Fibroblast of lung (primary cell): ENCODE measurements around the gene VGLL4. TPM values are rescaled to one million over a fixed set of nuclear protein-coding genes. Genes with fewer than 3 reads are reported as not detected.
"Not testable (repeated sequence)": the region's sequence is repeated elsewhere in the genome, so short reads cannot be mapped to it uniquely, and the experiment has no call there.

Source experiments
- DNase-seq, 2 donors: peaks; one replicate each; pipeline versions ENCODE4 v3.0.0 to v3.0.0-alpha.2; 2010; ENCODE audit warnings: low read depth in 2 of 2
- H2AFZ ChIP-seq: 2 replicates; pipeline ENCODE4 v1.5.1; 2012; ENCODE audit warnings: low read length, control low read depth, inconsistent platforms
- H3K27ac ChIP-seq: 2 replicates; pipeline ENCODE4 v1.5.1; 2011; ENCODE audit warnings: low read length, control low read depth; ENCODE audit not compliant: insufficient read depth
- H3K27me3 ChIP-seq: 2 replicates; pipeline ENCODE4 v1.5.1; 2011; ENCODE audit warnings: mild to moderate bottlenecking, low read length; ENCODE audit not compliant: control insufficient read depth, insufficient read depth
- H3K36me3 ChIP-seq: 2 replicates; pipeline ENCODE4 v1.5.1; 2011; ENCODE audit warnings: low read length; ENCODE audit not compliant: control insufficient read depth, insufficient read depth
- H3K4me1 ChIP-seq: 2 replicates; pipeline ENCODE4 v1.5.1; 2011; ENCODE audit warnings: low read length; ENCODE audit not compliant: control insufficient read depth, insufficient read depth; ENCODE audit errors: extremely low read depth
- H3K4me2 ChIP-seq: 2 replicates; pipeline ENCODE4 v1.5.1; 2011; ENCODE audit warnings: low read length, control low read depth; ENCODE audit not compliant: insufficient read depth; ENCODE audit errors: extremely low read depth
- H3K4me3 ChIP-seq, 4 experiments: fragments of 200-600 bp in 1 of 4; sonication (generic) in 1 of 4; replicated peaks in 1 of 4; 2 replicates each; pipeline ENCODE4 v1.5.1; 2011 to 2016; ENCODE audit warnings: low read length in 4 of 4, low read depth in 3 of 4, mild to moderate bottlenecking in 3 of 4, control low read depth in 2 of 4, inconsistent platforms in 1 of 4, mixed read lengths in 1 of 4; ENCODE audit not compliant: insufficient read depth in 1 of 4; ENCODE audit errors: control extremely low read depth in 1 of 4
- H3K79me2 ChIP-seq: 2 replicates; pipeline ENCODE4 v1.5.1; 2012; ENCODE audit warnings: mild to moderate bottlenecking, low read length, inconsistent platforms; ENCODE audit not compliant: control insufficient read depth, insufficient read depth
- H3K9ac ChIP-seq: 2 replicates; pipeline ENCODE4 v1.5.1; 2011; ENCODE audit warnings: mild to moderate bottlenecking, low read length, control low read depth; ENCODE audit not compliant: insufficient read depth
- H3K9me3 ChIP-seq: 2 replicates; pipeline ENCODE4 v1.5.1; 2012; ENCODE audit warnings: low read depth, low read length; ENCODE audit not compliant: control insufficient read depth, insufficient read depth
- H4K20me1 ChIP-seq: 2 replicates; pipeline ENCODE4 v1.5.1; 2011; ENCODE audit warnings: low read length; ENCODE audit not compliant: control insufficient read depth, insufficient read depth; ENCODE audit errors: extremely low read depth
- CTCF ChIP-seq, 2 donors: IDR thresholded peaks in 1 of 2; conservative IDR thresholded peaks in 1 of 2; 1 replicate in 1 of 2; 2 replicates in 1 of 2; pipeline ENCODE4 v1.5.1; 2011 to 2012; ENCODE audit warnings: low read length in 2 of 2, control low read depth in 1 of 2, inconsistent platforms in 1 of 2, low read depth in 1 of 2, mild to moderate bottlenecking in 1 of 2
- EZH2 ChIP-seq: IDR thresholded peaks from 2 replicates; pipeline ENCODE4 v1.5.1; 2012; ENCODE audit warnings: low read length, control low read depth, mild to moderate bottlenecking; ENCODE audit errors: missing control alignments
- polyA plus RNA-seq, 2 donors: library from polyadenylated mRNA; depleted of rRNA in 1 of 2; stranded (reverse) in 1 of 2; unstranded in 1 of 2; fragments of >200 nt; gene quantifications; 2 replicates each; pipeline ENCODE4 v1.2.1, GENCODE V29; 2011 to 2012; ENCODE audit warnings: missing spikeins in 1 of 2
- total RNA-seq: library from RNA; depleted of rRNA; stranded (reverse); fragments of >200 nt; gene quantifications from 2 replicates; pipeline ENCODE4 v1.2.1, GENCODE V29; 2014

VGLL4 gene
- total and polyA plus RNA-seq, 2 donors (not counting 1 experiment from before 2014, with no cell fraction given): 18.4 to 34.7 TPM

GRCh38 chr3:11600501-11601282 lies 43.0 kb downstream of the VGLL4 start:
- Histone ChIP-seq H3K4me3 (no peak overlapping the region), H3K4me1 (peaks cover 37% of the 10 kb centered on the region), H4K20me1 (no peaks in the 10 kb centered on the region), H3K4me2 (peak overlapping the region; percentile 44), H3K9ac (no peak overlapping the region), H3K27ac (peak overlapping the region; percentile 97), H3K9me3 (no peaks in the 10 kb centered on the region), H3K79me2 (peaks cover 66% of the 10 kb centered on the region), H2AFZ (no peak overlapping the region), H3K36me3 (peaks cover 2% of the 10 kb centered on the region), H3K27me3 (no peaks in the 10 kb centered on the region)
- no peak for TF ChIP-seq CTCF (conservative IDR thresholded peaks at IDR 0.05 in 1 of 2, IDR thresholded peaks at IDR 0.05 in 1 of 2; ENCODE audit: low read depth in 1 of 2, low read length in 2 of 2)
- no peak for TF ChIP-seq EZH2
- DNase-seq: peak; percentile 96 to 100

GRCh38 chr3:11596387-11596786 lies 47.3 kb downstream of the VGLL4 start:
- H3K4me1 ChIP-seq: peaks cover 27% of the 10 kb centered on the region
- TF ChIP-seq CTCF (conservative IDR thresholded peaks at IDR 0.05 in 1 of 2, IDR thresholded peaks at IDR 0.05 in 1 of 2; ENCODE audit: low read depth in 1 of 2, low read length in 2 of 2) (no peak), EZH2 (no peak)
- no peak overlapping the region for H3K9ac ChIP-seq
- H2AFZ ChIP-seq: no peak overlapping the region
- peaks cover 2% of the 10 kb centered on the region for H3K36me3 ChIP-seq
- no peaks in the 10 kb centered on the region for H3K27me3 ChIP-seq
- H4K20me1 ChIP-seq: no peaks in the 10 kb centered on the region
- no peak overlapping the region for H3K27ac ChIP-seq
- no peak overlapping the region for H3K4me2 ChIP-seq
- no peak overlapping the region for H3K4me3 ChIP-seq
- no peak for DNase-seq
- peaks cover 60% of the 10 kb centered on the region for H3K79me2 ChIP-seq
- no peaks in the 10 kb centered on the region for H3K9me3 ChIP-seq

- H3K4me3 ChIP-seq, DNase-seq, H3K4me2 ChIP-seq, H3K9ac ChIP-seq, H3K36me3 ChIP-seq, H3K27ac ChIP-seq, H2AFZ ChIP-seq, H3K9me3 ChIP-seq, H4K20me1 ChIP-seq, H3K27me3 ChIP-seq: not testable (repeated sequence)
- peaks cover 24% of the 10 kb centered on the region for H3K4me1 ChIP-seq
- H3K79me2 ChIP-seq: peaks cover 62% of the 10 kb centered on the region
These were observed 48.7 kb downstream of the VGLL4 start for GRCh38 chr3:11595024-11595423.
